Measurements from ENCODE around the gene UBE3C. TPM values are rescaled to one million over a fixed set of nuclear protein-coding genes. Genes with fewer than 3 reads are reported as not detected.

Gene UBE3C
- total and polyA plus RNA-seq, 2 donors (not counting 3 experiments of a cell fraction or from before 2014, with no cell fraction given), result 45.1 to 77.3 TPM

GRCh38 chr7:157279741-157280215, 141.1 kb downstream of the UBE3C start:
- peak overlapping the region; percentile 60 for H3K4me2 ChIP-seq (ENCODE audit: insufficient read depth, low read length)
- peaks cover 18% of the 10 kb centered on the region for H3K4me1 ChIP-seq (ENCODE audit: control insufficient read depth, extremely low read depth, insufficient read depth, low read length)
- no peaks in the 10 kb centered on the region for H4K20me1 ChIP-seq (replicated peaks; ENCODE audit: control insufficient read depth, extremely low read depth, insufficient read depth, low read length)
- dilution Hi-C loops (cut with MboI; ENCODE audit: extremely low pct_ligation_motif_present, low sequenced_read_pairs), result no loop called here
- H3K9me1 ChIP-seq (replicated peaks; ENCODE audit: control insufficient read depth, extremely low read depth, insufficient read depth, low read length), result no peaks in the 10 kb centered on the region
- intact Hi-C loops (cut with micrococcal nuclease), result loop anchor here (2.0 to 5.0 kb wide), 3 partner anchors 57 to 327 kb away; partner anchors contain the start of gene DNAJB6
- H3K4me3 ChIP-seq (replicated peaks in 1 of 3; ENCODE audit: insufficient read depth in 1 of 3, low read depth in 1 of 3, low read length in 3 of 3), result peak overlapping the region; percentile 18 to 43 (median 27)
- no peaks in the 10 kb centered on the region for H3K9me3 ChIP-seq (replicated peaks; ENCODE audit: control insufficient read depth, insufficient read depth, low read length)
- DNase-seq (ENCODE audit: low read depth, low spot score) (no peak), FAIRE-seq (peak; percentile 37)
- BruUV-seq (replicated peaks), result no TSS peak
- H3K79me2 ChIP-seq (ENCODE audit: control insufficient read depth, insufficient read depth, low read length), result no peaks in the 10 kb centered on the region
- ChIA-PET CTCF (interaction anchor here (0.7 kb wide), 1 partner anchor 60 kb away, joined by 6 read pairs; no protein-coding TSS in a partner anchor), POLR2A (no interaction called here)
- H3K27me3 ChIP-seq (ENCODE audit: control insufficient read depth in 2 of 2, insufficient read depth in 2 of 2, low read length in 2 of 2), result no peaks in the 10 kb centered on the region
- peak overlapping the region; percentile 89 for H2AFZ ChIP-seq (ENCODE audit: low read depth, low read length)
- H3K27ac ChIP-seq (ENCODE audit: insufficient read depth, low read depth, low read length), result no peak overlapping the region
- no peaks in the 10 kb centered on the region for H3K36me3 ChIP-seq (ENCODE audit: control insufficient read depth in 2 of 2, extremely low read depth in 1 of 2, insufficient read depth in 2 of 2, low read length in 2 of 2)
- TF ChIP-seq JUN (IDR thresholded peaks at IDR 0.05; ENCODE audit: borderline replicate concordance, insufficient read depth, insufficient read length, low read depth) (no peak), CTCF (IDR thresholded peaks at IDR 0.05; ENCODE audit: extremely low read depth in 1 of 2, insufficient read depth in 1 of 2, low read depth in 1 of 2, low read length in 2 of 2) (no peak), POLR2AphosphoS5 (IDR thresholded peaks at IDR 0.05; ENCODE audit: insufficient read depth, low read depth, low read length) (no peak), POLR2A (IDR thresholded peaks at IDR 0.05; ENCODE audit: low read depth, low read length) (no peak), EZH2 (IDR thresholded peaks at IDR 0.05; ENCODE audit: borderline replicate concordance, low read depth, low read length, severe bottlenecking) (no peak), GATA2 (IDR thresholded peaks at IDR 0.05; ENCODE audit: insufficient read depth, insufficient read length, low read depth, low read length) (no peak), FOS (IDR thresholded peaks at IDR 0.05; ENCODE audit: borderline replicate concordance, insufficient read depth, low read length) (no peak), MYC (IDR thresholded peaks at IDR 0.05; ENCODE audit: low read depth, low read length) (no peak)
- TF ChIP-seq, protein P1, sequence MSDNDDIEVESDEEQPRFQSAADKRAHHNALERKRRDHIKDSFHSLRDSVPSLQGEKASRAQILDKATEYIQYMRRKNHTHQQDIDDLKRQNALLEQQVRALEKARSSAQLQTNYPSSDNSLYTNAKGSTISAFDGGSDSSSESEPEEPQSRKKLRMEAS (IDR thresholded peaks at IDR 0.05; ENCODE audit: insufficient read depth, insufficient read length), result no peak
- peak overlapping the region; percentile 67 for H3K9ac ChIP-seq (replicated peaks; ENCODE audit: extremely low read depth, insufficient read depth, low read length)

All from endothelial cell of umbilical vein (primary cell).